SU-DHL-6 (cell line): ENCODE measurements around the gene PAQR3.

ENCODE experiments used
- H2AFZ ChIP-seq: fragments of 200-600 bp; sonication (generic); 2 replicates; pipeline ENCODE4 v1.6.1; 2014; ENCODE audit warnings: low read depth, mild to moderate bottlenecking, moderate library complexity, mixed read lengths, antibody characterized with exemption, low read length; ENCODE audit not compliant: severe bottlenecking
- H3F3A ChIP-seq: fragments of 200-600 bp; shearing (Covaris generic); 2 replicates; pipeline ENCODE4 v1.6.0; 2016; ENCODE audit warnings: antibody characterized with exemption, mild to moderate bottlenecking; ENCODE audit not compliant: insufficient read depth
- H3K27ac ChIP-seq: fragments of 200-600 bp; sonication (generic); 2 replicates; pipeline ENCODE4 v1.5.1; 2016; ENCODE audit warnings: low read depth, mild to moderate bottlenecking, low read length, moderate library complexity, mixed read lengths
- H3K27me3 ChIP-seq: fragments of 200-600 bp; sonication (generic), shearing (Covaris generic); 2 replicates; pipeline ENCODE4 v1.6.0; 2014; ENCODE audit warnings: mild to moderate bottlenecking, low read length
- H3K36me3 ChIP-seq: fragments of 200-600 bp; sonication (generic); 2 replicates; pipeline ENCODE4 v1.6.1; 2014; ENCODE audit warnings: mild to moderate bottlenecking, low read length, mixed read lengths
- H3K4me2 ChIP-seq: fragments of 300-600, 200-600 bp; shearing (Covaris generic), sonication (generic); 2 replicates; pipeline ENCODE4 v1.6.0; 2014; ENCODE audit warnings: low read length, low read depth, mild to moderate bottlenecking; ENCODE audit not compliant: poor library complexity, severe bottlenecking
- H3K4me3 ChIP-seq: fragments of 200-600 bp; sonication (generic); 2 replicates; pipeline ENCODE4 v1.5.1; 2014; ENCODE audit warnings: antibody characterized with exemption, low read length, mild to moderate bottlenecking, mixed read lengths; ENCODE audit not compliant: insufficient read depth, poor library complexity, severe bottlenecking
- H3K79me2 ChIP-seq: fragments of 200-600 bp; sonication (generic); 2 replicates; pipeline ENCODE4 v1.6.1; 2014; ENCODE audit warnings: mild to moderate bottlenecking, low read length, moderate library complexity; ENCODE audit not compliant: insufficient read depth
- H3K9ac ChIP-seq: fragments of 200-600 bp; sonication (generic); 2 replicates; pipeline ENCODE4 v1.7.0; 2014; ENCODE audit warnings: mild to moderate bottlenecking, low read length
- H3K9me2 ChIP-seq: fragments of 200-600 bp; sonication (generic); replicated peaks from 2 replicates; pipeline ENCODE4 v1.6.1; 2014; ENCODE audit warnings: low read length; ENCODE audit not compliant: insufficient read depth
- H3K9me3 ChIP-seq: fragments of 200-600 bp; sonication (generic); 2 replicates; pipeline ENCODE4 v1.6.1; 2014; ENCODE audit warnings: low read length, mixed read lengths; ENCODE audit not compliant: insufficient read depth
- H4K20me1 ChIP-seq: fragments of 200-600 bp; sonication (generic); 2 replicates; pipeline ENCODE4 v1.6.1; 2014; ENCODE audit warnings: low read depth, mild to moderate bottlenecking, antibody characterized with exemption, low read length, moderate library complexity, mixed read lengths
- CTCF ChIP-seq: fragments of 200-600 bp; sonication (generic); IDR thresholded peaks from one replicate; pipeline ENCODE4 v1.5.1; 2017; ENCODE audit warnings: antibody characterized with exemption, mild to moderate bottlenecking, low read length, moderate library complexity; ENCODE audit not compliant: insufficient read depth, poor library complexity, severe bottlenecking
- EZH2phosphoT487 ChIP-seq: fragments of 200-600 bp; sonication (generic), shearing (Covaris generic); conservative IDR thresholded peaks from 2 replicates; pipeline ENCODE4 v1.6.1; 2018; ENCODE audit warnings: mild to moderate bottlenecking, antibody characterized with exemption, low read length, moderate library complexity, mixed read lengths

PAQR3 gene

GRCh38 chr4:78945651-78946179, 6.5 kb upstream of the PAQR3 start:
- Histone ChIP-seq H3K9ac (no peak overlapping the region), H2AFZ (no peak overlapping the region), H4K20me1 (no peaks in the 10 kb centered on the region), H3F3A (no peaks in the 10 kb centered on the region), H3K27me3 (no peaks in the 10 kb centered on the region), H3K9me3 (no peaks in the 10 kb centered on the region), H3K4me2 (no peak overlapping the region), H3K27ac (no peak overlapping the region), H3K4me3 (no peak overlapping the region), H3K36me3 (no peaks in the 10 kb centered on the region), H3K79me2 (no peaks in the 10 kb centered on the region), H3K9me2 (no peaks in the 10 kb centered on the region)
- TF ChIP-seq CTCF, result no peak
- TF ChIP-seq EZH2phosphoT487, result no peak

DNA sequence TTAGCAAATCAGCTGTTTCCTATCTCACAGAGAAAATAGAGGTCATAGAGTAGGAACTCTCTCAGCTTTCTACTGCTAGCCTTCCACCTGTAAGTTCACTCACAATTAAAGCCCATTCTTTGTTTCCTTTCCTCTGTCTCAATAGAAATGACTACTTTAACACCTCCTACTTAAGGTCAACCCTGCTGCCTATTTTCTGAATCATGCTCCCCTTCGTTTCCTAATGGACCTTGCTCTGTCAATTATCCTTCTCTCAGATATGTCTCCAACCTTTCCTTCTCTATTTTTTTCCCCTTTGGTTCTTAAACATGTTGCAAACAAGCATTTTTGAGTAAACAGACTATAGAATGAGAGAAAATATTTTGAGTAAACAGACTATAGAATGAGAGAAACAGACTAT, 5.1 kb upstream of the PAQR3 start:
- H3K9me3 ChIP-seq, result no peaks in the 10 kb centered on the region

GRCh38 chr4:78940752-78941151, 1.5 kb upstream of the PAQR3 start:
- no peak overlapping the region for H2AFZ ChIP-seq
- no peak overlapping the region for H3K9ac ChIP-seq
- no peak overlapping the region for H3K27ac ChIP-seq
- H3K36me3 ChIP-seq, result no peaks in the 10 kb centered on the region
- H3K79me2 ChIP-seq, result no peaks in the 10 kb centered on the region
- TF ChIP-seq EZH2phosphoT487 (no peak), CTCF (no peak)
- no peaks in the 10 kb centered on the region for H4K20me1 ChIP-seq
- no peaks in the 10 kb centered on the region for H3K27me3 ChIP-seq
- no peaks in the 10 kb centered on the region for H3F3A ChIP-seq
- no peaks in the 10 kb centered on the region for H3K9me2 ChIP-seq
- H3K4me3 ChIP-seq, result no peak overlapping the region
- H3K9me3 ChIP-seq, result no peaks in the 10 kb centered on the region
- H3K4me2 ChIP-seq, result no peak overlapping the region

More for the DNA sequence above, 5.1 kb upstream of the PAQR3 start:
- no peaks in the 10 kb centered on the region for H3F3A ChIP-seq
- H3K4me3 ChIP-seq, result no peak overlapping the region
- no peak overlapping the region for H2AFZ ChIP-seq
- H3K9me2 ChIP-seq, result no peaks in the 10 kb centered on the region
- no peak overlapping the region for H3K27ac ChIP-seq
- no peaks in the 10 kb centered on the region for H3K36me3 ChIP-seq
- H4K20me1 ChIP-seq, result no peaks in the 10 kb centered on the region
- H3K9ac ChIP-seq, result no peak overlapping the region
- H3K27me3 ChIP-seq, result no peaks in the 10 kb centered on the region
- no peaks in the 10 kb centered on the region for H3K79me2 ChIP-seq
- no peak overlapping the region for H3K4me2 ChIP-seq
- TF ChIP-seq CTCF, result no peak
- no peak for TF ChIP-seq EZH2phosphoT487
